HG02588 (cell line): ENCODE results near the gene ERBIN.

Experiments
- ATAC-seq: cut with Tn5 transposase; IDR thresholded peaks from one replicate; pipeline ENCODE4 v1.9.1; 2021; ENCODE audit warnings: mild to moderate bottlenecking, moderate library complexity; ENCODE audit not compliant: unreplicated experiment

The ERBIN gene

GRCh38 chr5:66122379-66123034 is 196.1 kb downstream of the ERBIN start:
- no peak for ATAC-seq

- no peak for ATAC-seq
These were observed 202.8 kb downstream of the ERBIN start for GRCh38 chr5:66129144-66129543.

- no peak for ATAC-seq
These were observed 204.1 kb downstream of the ERBIN start for GRCh38 chr5:66130493-66130892.
